ENCODE measurements around the gene THSD7B.

THSD7B gene

DNA sequence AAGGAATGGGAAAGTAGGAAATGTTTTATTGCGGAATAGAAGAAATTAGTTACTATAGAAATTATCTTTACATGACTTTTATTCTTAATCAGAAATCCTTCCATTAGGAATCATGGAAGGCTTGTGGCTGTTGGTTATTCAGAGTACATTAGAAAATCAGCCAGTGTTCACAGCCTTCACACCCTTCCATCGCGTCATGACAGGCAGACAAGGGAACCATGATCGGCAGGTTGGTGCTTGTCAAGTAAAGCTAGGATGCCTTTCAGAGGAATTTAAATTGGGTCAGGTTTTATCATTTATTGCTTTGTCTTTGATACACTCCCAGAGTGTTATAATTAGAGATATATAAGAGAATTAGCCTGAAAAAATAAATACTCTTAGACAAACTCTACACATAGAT, 400.6 kb downstream of the THSD7B start:
- no peak for DNase-seq

GRCh38 chr2:137167651-137168050, 402.3 kb downstream of the THSD7B start:
- DNase-seq: no peak

GRCh38 chr2:137168552-137168951, 403.2 kb downstream of the THSD7B start:
- DNase-seq: no peak

DNA sequence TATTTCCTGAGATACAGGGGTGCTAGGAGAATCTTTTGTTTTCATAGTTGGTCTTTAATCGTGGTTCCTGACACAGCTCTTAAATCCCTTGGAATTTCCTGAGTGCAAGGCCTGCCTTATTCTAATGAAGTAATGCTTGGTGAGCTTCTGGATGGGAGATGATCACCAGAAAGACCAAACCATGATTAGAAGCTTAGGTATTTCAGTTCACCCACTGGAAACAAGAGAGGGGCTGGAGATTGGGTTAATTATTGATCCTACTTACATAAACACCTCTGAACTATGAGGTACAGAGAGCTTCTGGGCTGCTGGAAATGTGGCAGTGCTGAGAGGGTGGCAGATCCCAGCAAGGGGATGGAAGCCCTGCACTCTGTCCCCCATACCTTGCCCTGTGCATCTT, 406.8 kb downstream of the THSD7B start:
- no peak for DNase-seq

DNA sequence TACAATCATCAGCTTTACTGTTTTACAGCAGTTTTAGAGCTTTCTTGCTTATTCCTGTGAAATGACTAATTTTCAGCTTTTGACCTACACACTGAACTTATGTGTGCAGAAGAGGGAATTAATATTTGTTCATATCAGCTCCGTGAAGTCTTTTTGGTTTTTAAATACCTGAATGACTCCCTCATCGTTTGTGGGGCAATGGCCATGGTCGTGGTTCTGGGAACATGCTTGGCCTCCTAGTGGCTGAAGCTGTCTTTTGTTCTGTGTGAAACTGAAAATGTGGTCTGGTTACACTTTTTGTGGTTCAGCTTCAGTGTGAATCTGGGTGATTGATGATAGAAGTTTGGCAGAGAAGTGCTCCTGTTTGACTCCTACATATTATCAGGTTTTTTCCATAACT, 408.1 kb downstream of the THSD7B start:
- DNase-seq: no peak

- no peak for DNase-seq
Observed at GRCh38 chr2:137175246-137175645, 409.9 kb downstream of the THSD7B start.

GRCh38 chr2:137178951-137179377, 413.6 kb downstream of the THSD7B start:
- no peak for DNase-seq

- DNase-seq: no peak
Observed at GRCh38 chr2:137179542-137179941, 414.2 kb downstream of the THSD7B start.

- no peak for DNase-seq
Observed at GRCh38 chr2:137180012-137180411, 414.7 kb downstream of the THSD7B start.

GRCh38 chr2:137181370-137181769, 416.0 kb downstream of the THSD7B start:
- no peak for DNase-seq

DNA sequence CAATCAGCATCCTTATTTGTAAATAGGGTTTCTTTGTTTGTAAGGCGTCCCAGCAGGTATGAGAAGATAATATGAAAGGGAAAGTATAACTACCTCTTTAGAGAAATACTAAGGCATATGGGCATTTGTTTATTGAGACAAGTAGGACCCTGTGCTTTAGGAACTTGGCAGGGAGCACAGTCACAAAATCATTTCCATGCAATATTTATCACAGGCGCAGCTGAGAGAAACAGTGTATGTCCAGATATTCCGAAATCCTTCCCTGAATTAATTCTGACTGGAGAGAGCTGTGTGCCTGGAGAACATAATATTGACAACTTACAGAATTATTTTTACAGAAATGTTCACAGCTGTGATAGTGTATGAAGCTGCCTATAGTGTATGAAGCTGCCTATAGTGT, 416.7 kb downstream of the THSD7B start:
- DNase-seq: no peak

- DNase-seq: no peak
Observed at GRCh38 chr2:137183206-137183898, 418.0 kb downstream of the THSD7B start.

- DNase-seq: no peak
Observed at GRCh38 chr2:137185378-137186078, 420.2 kb downstream of the THSD7B start.

DNA sequence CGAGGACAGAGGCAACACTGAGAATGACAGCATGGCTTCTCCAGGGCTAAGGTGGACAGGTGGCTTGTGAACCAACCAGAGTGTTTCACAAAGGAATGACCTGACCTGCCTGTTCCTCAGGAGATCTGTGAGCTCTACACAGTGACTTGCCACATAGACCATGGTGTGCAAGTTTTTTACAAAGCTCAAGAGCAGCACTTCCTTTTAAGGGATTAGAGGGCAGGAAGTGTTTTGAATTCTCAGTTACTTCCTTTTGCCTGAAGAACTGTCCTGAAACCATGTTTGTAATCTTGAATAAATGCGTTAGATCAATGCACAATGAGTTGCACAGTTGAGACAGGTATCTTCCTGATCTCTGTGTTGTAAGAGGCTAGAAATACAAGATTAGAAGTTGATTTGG, 421.9 kb downstream of the THSD7B start:
- no peak for DNase-seq

DNA sequence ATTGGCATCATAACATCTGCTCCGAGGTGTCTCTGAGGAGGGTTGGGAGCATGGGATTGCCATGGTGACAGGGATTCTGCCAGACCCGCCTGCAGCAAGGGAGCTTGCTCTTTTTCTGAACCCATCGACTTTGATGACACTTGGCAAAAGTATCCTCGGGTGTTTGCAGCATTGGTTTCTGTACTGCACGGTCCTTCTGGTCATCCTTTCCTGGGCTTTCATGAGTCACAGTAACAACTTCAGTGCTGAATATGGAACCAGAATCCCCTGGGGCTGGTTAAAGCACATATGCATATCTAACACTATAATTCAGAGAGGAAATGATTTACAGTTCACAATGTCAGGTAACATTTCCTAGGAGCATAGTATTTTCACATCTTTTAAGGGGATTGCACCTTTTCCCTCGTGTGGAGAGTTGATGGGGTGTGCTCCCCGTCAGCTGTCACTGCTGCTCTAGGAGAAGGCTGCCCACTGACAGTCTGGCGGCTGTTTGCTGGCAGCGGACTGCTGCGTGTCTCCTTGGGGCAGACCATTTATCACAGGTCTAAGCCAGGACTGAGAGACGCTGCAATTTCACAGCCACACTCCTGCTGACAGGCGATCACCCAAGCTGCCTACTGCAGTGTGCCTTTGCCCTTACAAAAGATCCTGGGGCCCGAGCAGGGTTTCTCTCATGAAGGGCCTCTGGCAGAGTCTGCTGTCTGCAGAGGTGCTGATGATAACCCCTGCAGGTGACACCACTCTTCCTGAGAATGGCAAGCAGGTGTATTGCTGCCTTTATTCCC, 425.3 kb downstream of the THSD7B start:
- DNase-seq: no peak

- no peak for DNase-seq
Observed at GRCh38 chr2:137192366-137193310, 427.3 kb downstream of the THSD7B start.

DNA sequence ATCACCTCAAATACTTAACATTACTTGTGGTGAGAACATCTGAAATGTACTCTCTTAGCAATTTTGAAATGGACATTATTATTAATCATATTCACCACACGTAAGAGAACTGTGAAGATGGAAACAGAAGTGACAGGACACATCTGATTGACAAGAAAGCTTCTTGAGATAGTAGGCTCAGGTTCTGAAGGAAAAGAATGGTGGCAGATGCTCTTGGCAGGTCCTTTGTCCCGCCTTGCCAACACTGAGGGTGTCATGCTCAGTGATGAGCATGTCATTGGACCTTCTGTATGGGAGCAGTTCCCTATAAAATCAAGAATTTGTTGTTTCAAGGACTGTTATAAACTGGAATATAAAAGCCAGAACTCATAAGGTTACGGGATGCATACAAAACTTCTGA, 428.1 kb downstream of the THSD7B start:
- DNase-seq: no peak

DNA sequence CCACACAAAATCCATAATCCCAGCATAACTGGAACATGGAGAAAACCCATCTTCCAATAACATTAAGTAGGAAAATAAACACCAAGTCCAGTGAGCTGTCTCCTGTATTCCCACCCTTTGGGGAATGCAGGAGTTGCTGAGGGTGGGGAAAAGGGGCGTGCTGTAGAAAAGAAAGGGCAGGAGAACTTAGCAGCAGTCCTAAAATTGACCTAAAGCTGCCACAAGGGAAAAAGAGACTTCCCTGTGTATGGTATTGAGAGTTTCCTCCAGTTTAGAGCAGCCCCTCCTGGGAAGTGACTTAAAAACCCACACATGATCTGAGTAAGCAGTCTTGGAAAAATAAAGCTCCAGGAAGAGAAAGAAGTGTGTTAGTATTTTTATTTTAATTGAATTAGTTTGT, 428.8 kb downstream of the THSD7B start:
- no peak for DNase-seq

DNA sequence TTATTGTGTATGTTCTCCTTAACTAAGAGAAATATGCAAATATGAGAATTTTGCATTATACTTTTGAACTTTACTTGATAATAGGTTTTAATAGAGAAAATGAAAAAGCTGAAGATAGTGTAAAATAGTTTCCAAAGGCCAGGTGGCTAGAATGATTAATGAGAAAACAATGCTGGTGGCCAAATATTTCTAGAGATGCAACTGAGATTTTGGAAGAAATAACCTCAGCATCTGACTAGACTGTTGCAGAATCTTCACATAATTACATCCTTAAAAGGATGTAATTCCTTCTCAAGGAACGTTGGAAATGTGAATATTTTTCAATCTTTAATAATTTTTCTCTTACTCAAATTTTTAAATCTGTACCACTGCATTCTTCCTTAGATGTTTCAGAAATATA, 434.4 kb downstream of the THSD7B start:
- no peak for DNase-seq

GRCh38 chr2:137202318-137202717, 437.0 kb downstream of the THSD7B start:
- no peak for DNase-seq

GRCh38 chr2:137205324-137205723, 440.0 kb downstream of the THSD7B start:
- no peak for DNase-seq

DNA sequence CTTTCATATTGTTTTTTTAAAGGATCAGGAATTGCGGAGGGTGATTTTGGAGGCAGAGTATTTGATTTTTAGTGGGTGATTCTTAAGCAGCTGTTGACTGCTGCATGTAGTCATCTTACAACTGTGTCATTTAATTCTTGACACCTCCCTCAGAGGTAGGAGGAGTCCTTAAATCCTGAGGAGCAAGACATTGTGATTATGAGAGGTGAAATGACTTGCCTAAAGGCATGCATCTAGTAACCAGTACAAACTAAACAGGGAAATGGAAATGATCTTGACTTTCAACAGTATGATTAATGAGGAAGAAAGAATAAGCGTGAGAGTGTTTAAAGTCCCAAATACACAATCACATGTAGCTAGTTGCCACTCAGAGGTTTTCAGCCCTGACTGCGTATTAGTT, 440.7 kb downstream of the THSD7B start:
- DNase-seq: no peak

- no peak for DNase-seq
Observed at GRCh38 chr2:137207030-137207429, 441.7 kb downstream of the THSD7B start.
